ENCODE data around the gene ATP10A.

Gene ATP10A

DNA sequence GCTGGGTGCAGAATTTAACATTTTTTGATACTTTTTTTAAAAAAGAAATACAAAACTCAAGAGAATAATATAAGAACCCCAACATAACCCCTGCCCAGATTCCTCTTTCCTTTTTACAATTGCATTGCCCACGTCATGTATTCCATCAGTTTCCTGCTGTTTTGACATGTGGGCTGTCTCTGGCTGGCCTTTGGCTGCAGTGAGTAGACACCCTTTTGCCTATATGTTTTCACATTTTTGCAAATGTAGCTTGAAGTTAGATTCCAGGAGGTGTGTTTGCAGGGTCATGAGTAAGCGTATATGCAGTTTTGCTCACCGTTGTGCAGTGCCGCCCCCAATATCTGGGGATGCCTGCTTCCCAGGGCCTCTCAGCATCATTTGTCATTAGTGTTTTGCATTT is 28.0 kb upstream of the ATP10A start:
- Histone ChIP-seq H2BK15ac (ENCODE audit: low read length) (no peak overlapping the region), H4K91ac (ENCODE audit: low read depth, low read length, poor library complexity) (no peak overlapping the region), H4K8ac (ENCODE audit: low read depth, low read length) (no peak overlapping the region), H3K27me3 (ENCODE audit: control insufficient read depth in 3 of 3, insufficient read depth in 3 of 3, low read depth in 1 of 3, low read length in 3 of 3) (no peaks in the 10 kb centered on the region), H3K27ac (replicated peaks; ENCODE audit: low read length) (no peak overlapping the region), H2BK120ac (ENCODE audit: low read depth, low read length) (no peak overlapping the region), H3K23ac (ENCODE audit: low read depth, low read length, poor library complexity) (no peak overlapping the region), H3K18ac (ENCODE audit: low read length) (no peak overlapping the region), H3K9ac (ENCODE audit: low read depth, low read length, poor library complexity) (no peak overlapping the region), H3K4ac (ENCODE audit: low read length) (no peak overlapping the region), H2BK12ac (ENCODE audit: low read length) (no peak overlapping the region), H2AFZ (ENCODE audit: low read length) (no peak overlapping the region), H3K4me2 (ENCODE audit: insufficient read depth, low read length, poor library complexity, severe bottlenecking) (no peak overlapping the region), H3K79me1 (ENCODE audit: low read depth, low read length) (no peaks in the 10 kb centered on the region), H2BK5ac (ENCODE audit: low read length) (no peak overlapping the region), H3K4me1 (ENCODE audit: control insufficient read depth in 2 of 2, insufficient read depth in 1 of 2, low read depth in 1 of 2, low read length in 2 of 2) (peaks cover 0 to 1% of the 10 kb centered on the region in 2 donors), H3K9me3 (replicated peaks in 1 of 2; ENCODE audit: control insufficient read depth in 2 of 2, insufficient read depth in 1 of 2, low read depth in 1 of 2, low read length in 2 of 2) (no peaks in the 10 kb centered on the region), H3K36me3 (replicated peaks in 1 of 2; ENCODE audit: control insufficient read depth in 2 of 2, insufficient read depth in 2 of 2, low read length in 2 of 2) (no peaks in the 10 kb centered on the region), H3K14ac (ENCODE audit: low read length) (no peak overlapping the region), H3K4me3 (ENCODE audit: low read length in 2 of 2) (no peak overlapping the region), H2AK5ac (ENCODE audit: low read depth, low read length) (no peak overlapping the region)
- WGBS, 2 donors (ENCODE audit: extremely low coverage in 2 of 2, insufficient read length in 2 of 2, insufficient replicate concordance in 1 of 2), result no CpG with 5 or more reads among the region's 4 CpGs
- no peak for DNase-seq (ENCODE audit: low spot score)

- no peak for DNase-seq (ENCODE audit: low spot score)
Measured at GRCh38 chr15:25890529-25890928, 27.4 kb upstream of the ATP10A start.

DNA sequence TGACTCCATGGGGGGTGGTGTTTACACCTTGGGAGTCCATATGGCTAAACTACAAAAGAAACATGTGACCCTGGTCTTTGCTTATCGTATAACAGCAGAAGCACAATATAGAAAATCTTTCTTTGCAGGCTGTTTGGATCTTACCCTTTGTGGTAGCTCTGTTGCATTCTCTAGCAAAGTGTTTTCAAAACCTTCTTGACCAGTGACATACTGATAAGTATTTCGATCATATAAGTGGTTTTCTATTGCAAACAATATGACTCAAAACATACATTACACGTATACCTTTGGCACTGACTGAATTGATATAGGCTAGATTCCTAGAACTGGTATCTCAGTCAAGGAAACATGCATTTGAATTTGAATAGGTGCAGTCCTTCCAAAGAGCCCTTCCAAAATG is 24.7 kb upstream of the ATP10A start:
- Histone ChIP-seq H3K14ac (ENCODE audit: low read length) (no peak overlapping the region), H3K18ac (ENCODE audit: low read length) (no peak overlapping the region), H3K9ac (ENCODE audit: low read depth, low read length, poor library complexity) (no peak overlapping the region), H3K79me1 (ENCODE audit: low read depth, low read length) (no peaks in the 10 kb centered on the region), H2BK5ac (ENCODE audit: low read length) (no peak overlapping the region), H2BK12ac (ENCODE audit: low read length) (no peak overlapping the region), H2AK5ac (ENCODE audit: low read depth, low read length) (no peak overlapping the region), H3K23ac (ENCODE audit: low read depth, low read length, poor library complexity) (no peak overlapping the region), H2AFZ (ENCODE audit: low read length) (no peak overlapping the region), H3K27ac (replicated peaks; ENCODE audit: low read length) (no peak overlapping the region), H4K8ac (ENCODE audit: low read depth, low read length) (no peak overlapping the region), H3K9me3 (replicated peaks in 1 of 2; ENCODE audit: control insufficient read depth in 2 of 2, insufficient read depth in 1 of 2, low read depth in 1 of 2, low read length in 2 of 2) (peaks cover 0 to 3% of the 10 kb centered on the region in 2 donors), H2BK15ac (ENCODE audit: low read length) (no peak overlapping the region), H3K36me3 (replicated peaks in 1 of 2; ENCODE audit: control insufficient read depth in 2 of 2, insufficient read depth in 2 of 2, low read length in 2 of 2) (no peaks in the 10 kb centered on the region), H3K4ac (ENCODE audit: low read length) (no peak overlapping the region), H3K4me1 (ENCODE audit: control insufficient read depth in 2 of 2, insufficient read depth in 1 of 2, low read depth in 1 of 2, low read length in 2 of 2) (peaks cover 0 to 1% of the 10 kb centered on the region in 2 donors), H2BK120ac (ENCODE audit: low read depth, low read length) (no peak overlapping the region), H3K4me3 (ENCODE audit: low read length in 2 of 2) (no peak overlapping the region), H4K91ac (ENCODE audit: low read depth, low read length, poor library complexity) (no peak overlapping the region), H3K4me2 (ENCODE audit: insufficient read depth, low read length, poor library complexity, severe bottlenecking) (no peak overlapping the region), H3K27me3 (ENCODE audit: control insufficient read depth in 3 of 3, insufficient read depth in 3 of 3, low read depth in 1 of 3, low read length in 3 of 3) (no peaks in the 10 kb centered on the region)
- DNase-seq (ENCODE audit: low spot score), result no peak
- WGBS, 2 donors (ENCODE audit: extremely low coverage in 2 of 2, insufficient read length in 2 of 2, insufficient replicate concordance in 1 of 2), result no CpG with 5 or more reads among the region's 3 CpGs

More at GRCh38 chr15:25890529-25890928, 27.4 kb upstream of the ATP10A start:
- no peak overlapping the region for H3K4me2 ChIP-seq (ENCODE audit: insufficient read depth, low read length, poor library complexity, severe bottlenecking)
- no peak overlapping the region for H2BK15ac ChIP-seq (ENCODE audit: low read length)
- no peak overlapping the region for H3K4ac ChIP-seq (ENCODE audit: low read length)
- no peak overlapping the region for H3K14ac ChIP-seq (ENCODE audit: low read length)
- no CpG with 5 or more reads among the region's 5 CpGs for WGBS, 2 donors (ENCODE audit: extremely low coverage in 2 of 2, insufficient read length in 2 of 2, insufficient replicate concordance in 1 of 2)
- H4K8ac ChIP-seq (ENCODE audit: low read depth, low read length), result no peak overlapping the region
- no peak overlapping the region for H2BK5ac ChIP-seq (ENCODE audit: low read length)
- no peak overlapping the region for H3K4me3 ChIP-seq (ENCODE audit: low read length in 2 of 2)
- no peaks in the 10 kb centered on the region for H3K27me3 ChIP-seq (ENCODE audit: control insufficient read depth in 3 of 3, insufficient read depth in 3 of 3, low read depth in 1 of 3, low read length in 3 of 3)
- H3K79me1 ChIP-seq (ENCODE audit: low read depth, low read length), result no peaks in the 10 kb centered on the region
- H2AFZ ChIP-seq (ENCODE audit: low read length), result no peak overlapping the region
- H4K91ac ChIP-seq (ENCODE audit: low read depth, low read length, poor library complexity), result no peak overlapping the region
- H3K27ac ChIP-seq (replicated peaks; ENCODE audit: low read length), result no peak overlapping the region
- no peak overlapping the region for H2BK12ac ChIP-seq (ENCODE audit: low read length)
- H3K23ac ChIP-seq (ENCODE audit: low read depth, low read length, poor library complexity), result no peak overlapping the region
- no peak overlapping the region for H2BK120ac ChIP-seq (ENCODE audit: low read depth, low read length)
- no peaks in the 10 kb centered on the region for H3K36me3 ChIP-seq (replicated peaks in 1 of 2; ENCODE audit: control insufficient read depth in 2 of 2, insufficient read depth in 2 of 2, low read length in 2 of 2)
- peaks cover 0 to 1% of the 10 kb centered on the region in 2 donors for H3K4me1 ChIP-seq (ENCODE audit: control insufficient read depth in 2 of 2, insufficient read depth in 1 of 2, low read depth in 1 of 2, low read length in 2 of 2)
- H3K9me3 ChIP-seq (replicated peaks in 1 of 2; ENCODE audit: control insufficient read depth in 2 of 2, insufficient read depth in 1 of 2, low read depth in 1 of 2, low read length in 2 of 2), result no peaks in the 10 kb centered on the region
- no peak overlapping the region for H3K18ac ChIP-seq (ENCODE audit: low read length)
- no peak overlapping the region for H2AK5ac ChIP-seq (ENCODE audit: low read depth, low read length)
- no peak overlapping the region for H3K9ac ChIP-seq (ENCODE audit: low read depth, low read length, poor library complexity)

- Histone ChIP-seq H3K23ac (ENCODE audit: low read depth, low read length, poor library complexity) (no peak overlapping the region), H3K4me1 (ENCODE audit: control insufficient read depth in 2 of 2, insufficient read depth in 1 of 2, low read depth in 1 of 2, low read length in 2 of 2) (no peaks in the 10 kb centered on the region), H2AFZ (ENCODE audit: low read length) (no peak overlapping the region), H2BK120ac (ENCODE audit: low read depth, low read length) (no peak overlapping the region), H4K8ac (ENCODE audit: low read depth, low read length) (no peak overlapping the region), H2BK15ac (ENCODE audit: low read length) (no peak overlapping the region), H3K9ac (ENCODE audit: low read depth, low read length, poor library complexity) (no peak overlapping the region), H3K4me3 (ENCODE audit: low read length in 2 of 2) (no peak overlapping the region), H3K36me3 (replicated peaks in 1 of 2; ENCODE audit: control insufficient read depth in 2 of 2, insufficient read depth in 2 of 2, low read length in 2 of 2) (no peaks in the 10 kb centered on the region), H3K4ac (ENCODE audit: low read length) (no peak overlapping the region), H3K4me2 (ENCODE audit: insufficient read depth, low read length, poor library complexity, severe bottlenecking) (no peak overlapping the region), H2AK5ac (ENCODE audit: low read depth, low read length) (no peak overlapping the region), H3K27me3 (ENCODE audit: control insufficient read depth in 3 of 3, insufficient read depth in 3 of 3, low read depth in 1 of 3, low read length in 3 of 3) (no peaks in the 10 kb centered on the region), H3K79me1 (ENCODE audit: low read depth, low read length) (no peaks in the 10 kb centered on the region), H4K91ac (ENCODE audit: low read depth, low read length, poor library complexity) (no peak overlapping the region), H3K18ac (ENCODE audit: low read length) (no peak overlapping the region), H3K14ac (ENCODE audit: low read length) (no peak overlapping the region), H3K27ac (replicated peaks; ENCODE audit: low read length) (no peak overlapping the region), H2BK5ac (ENCODE audit: low read length) (no peak overlapping the region), H3K9me3 (replicated peaks in 1 of 2; ENCODE audit: control insufficient read depth in 2 of 2, insufficient read depth in 1 of 2, low read depth in 1 of 2, low read length in 2 of 2) (peaks cover 0 to 3% of the 10 kb centered on the region in 2 donors), H2BK12ac (ENCODE audit: low read length) (no peak overlapping the region)
- no peak for DNase-seq (ENCODE audit: low spot score)
- WGBS, 2 donors (ENCODE audit: extremely low coverage in 2 of 2, insufficient read length in 2 of 2, insufficient replicate concordance in 1 of 2), result no CpG with 5 or more reads among the region's 7 CpGs
Measured at GRCh38 chr15:25886498-25887140, 23.5 kb upstream of the ATP10A start.
